A673 (cell line): ENCODE measurements around the gene E2F3.

Source experiments
- CTCF ChIP-seq: fragments of 300-800, 200-600 bp; sonication (generic); conservative IDR thresholded peaks from 2 replicates; pipeline ENCODE4 v1.5.1; 2017; ENCODE audit warnings: low read depth, mild to moderate bottlenecking, antibody characterized with exemption, low read length, moderate library complexity, mixed read lengths
- EZH2 ChIP-seq: fragments of 200-600 bp; sonication (generic); IDR thresholded peaks from 2 replicates; pipeline ENCODE4 v1.6.1; 2017; ENCODE audit warnings: borderline replicate concordance, low read depth, mild to moderate bottlenecking, mixed read lengths, antibody characterized with exemption, low read length; ENCODE audit not compliant: poor library complexity, severe bottlenecking

DNA sequence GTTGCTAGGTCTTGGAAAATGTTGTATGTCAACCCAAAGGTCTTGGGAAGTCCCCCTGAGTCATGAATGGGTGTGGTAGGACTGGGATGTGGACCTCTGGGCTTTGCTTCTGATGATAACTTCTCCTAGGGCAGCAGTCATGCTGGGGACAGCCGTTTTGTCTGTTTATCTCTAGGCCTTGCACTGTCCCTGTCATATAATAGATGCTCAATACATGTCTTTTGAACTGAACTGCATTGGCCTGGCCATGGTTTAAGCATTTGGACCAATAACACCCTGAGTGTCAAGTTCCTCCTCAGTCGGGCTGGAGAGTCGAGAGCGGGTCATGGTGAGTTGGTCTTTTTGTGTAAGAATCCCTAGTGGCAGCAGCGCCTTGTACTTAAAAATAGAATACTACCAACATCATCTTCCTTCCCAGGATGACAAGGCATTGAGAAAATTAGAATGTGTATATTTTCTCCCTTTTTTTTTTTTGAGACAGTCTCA is 43.1 kb downstream of the E2F3 start:
- TF ChIP-seq CTCF (no peak), EZH2 (no peak)
